Measurements from ENCODE around the gene PSMG2.
"Not testable (repeated sequence)": the region's sequence is repeated elsewhere in the genome, so short reads cannot be mapped to it uniquely, and the experiment has no call there.

PSMG2 gene

GRCh38 chr18:12750715-12751502 is 48.1 kb downstream of the PSMG2 start:
- no peak overlapping the region for H3K4me3 ChIP-seq (ENCODE audit: low read depth, low read length)
- TF ChIP-seq CTCF (IDR thresholded peaks at IDR 0.05; ENCODE audit: control insufficient read depth, extremely low read depth, insufficient read depth), result no peak
- no peak for DNase-seq (ENCODE audit: low read depth)

- DNase-seq (ENCODE audit: low read depth), result no peak
- H3K4me3 ChIP-seq (ENCODE audit: low read depth, low read length), result no peak overlapping the region
- no peak for TF ChIP-seq CTCF (IDR thresholded peaks at IDR 0.05; ENCODE audit: control insufficient read depth, extremely low read depth, insufficient read depth)
These were observed 48.7 kb downstream of the PSMG2 start for GRCh38 chr18:12751503-12751884.

GRCh38 chr18:12751891-12752290 is 49.0 kb downstream of the PSMG2 start:
- H3K4me3 ChIP-seq (ENCODE audit: low read depth, low read length), result no peak overlapping the region
- TF ChIP-seq CTCF (IDR thresholded peaks at IDR 0.05; ENCODE audit: control insufficient read depth, extremely low read depth, insufficient read depth), result no peak
- DNase-seq (ENCODE audit: low read depth), result no peak

GRCh38 chr18:12754511-12754910 is 51.7 kb downstream of the PSMG2 start:
- DNase-seq (ENCODE audit: low read depth), result no peak
- no peak overlapping the region for H3K4me3 ChIP-seq (ENCODE audit: low read depth, low read length)
- no peak for TF ChIP-seq CTCF (IDR thresholded peaks at IDR 0.05; ENCODE audit: control insufficient read depth, extremely low read depth, insufficient read depth)

GRCh38 chr18:12755606-12756005 is 52.8 kb downstream of the PSMG2 start:
- not testable (repeated sequence) for DNase-seq (ENCODE audit: low read depth)

GRCh38 chr18:12756619-12757239 is 53.9 kb downstream of the PSMG2 start:
- DNase-seq (ENCODE audit: low read depth); H3K4me3 ChIP-seq (ENCODE audit: low read depth, low read length): not testable (repeated sequence)

More at GRCh38 chr18:12755606-12756005, 52.8 kb downstream of the PSMG2 start:
- H3K4me3 ChIP-seq (ENCODE audit: low read depth, low read length), result not testable (repeated sequence)

GRCh38 chr18:12758566-12758965 is 55.7 kb downstream of the PSMG2 start:
- not testable (repeated sequence) for DNase-seq (ENCODE audit: low read depth); H3K4me3 ChIP-seq (ENCODE audit: low read depth, low read length)

- TF ChIP-seq CTCF (IDR thresholded peaks at IDR 0.05; ENCODE audit: control insufficient read depth, extremely low read depth, insufficient read depth), result no peak
- H3K4me3 ChIP-seq (ENCODE audit: low read depth, low read length), result no peak overlapping the region
- DNase-seq (ENCODE audit: low read depth), result peak; percentile 21
These were observed 62.3 kb downstream of the PSMG2 start for GRCh38 chr18:12765126-12765525.

Measured in LNCaP clone FGC (cell line).